Measurements from ENCODE around the gene VGLL1.

VGLL1 gene

GRCh38 chrX:136540226-136540625 is 8.2 kb downstream of the VGLL1 start:
- Histone ChIP-seq H3K9me3 (ENCODE audit: control insufficient read depth, insufficient read depth, low read depth, low read length) (no peaks in the 10 kb centered on the region), H3K4me3 (ENCODE audit: low read depth, low read length) (no peak overlapping the region), H3K4me1 (ENCODE audit: control insufficient read depth, insufficient read depth, low read length) (peaks cover 9% of the 10 kb centered on the region), H3K36me3 (ENCODE audit: control insufficient read depth in 2 of 2, insufficient read depth in 1 of 2, low read length in 2 of 2) (no peaks in the 10 kb centered on the region), H3K27ac (ENCODE audit: extremely low read depth, low read depth, low read length) (no peak overlapping the region)
- POLR2A ChIA-PET = no interaction called here
- CTCF ChIA-PET = no interaction called here
- TF ChIP-seq, protein P1, sequence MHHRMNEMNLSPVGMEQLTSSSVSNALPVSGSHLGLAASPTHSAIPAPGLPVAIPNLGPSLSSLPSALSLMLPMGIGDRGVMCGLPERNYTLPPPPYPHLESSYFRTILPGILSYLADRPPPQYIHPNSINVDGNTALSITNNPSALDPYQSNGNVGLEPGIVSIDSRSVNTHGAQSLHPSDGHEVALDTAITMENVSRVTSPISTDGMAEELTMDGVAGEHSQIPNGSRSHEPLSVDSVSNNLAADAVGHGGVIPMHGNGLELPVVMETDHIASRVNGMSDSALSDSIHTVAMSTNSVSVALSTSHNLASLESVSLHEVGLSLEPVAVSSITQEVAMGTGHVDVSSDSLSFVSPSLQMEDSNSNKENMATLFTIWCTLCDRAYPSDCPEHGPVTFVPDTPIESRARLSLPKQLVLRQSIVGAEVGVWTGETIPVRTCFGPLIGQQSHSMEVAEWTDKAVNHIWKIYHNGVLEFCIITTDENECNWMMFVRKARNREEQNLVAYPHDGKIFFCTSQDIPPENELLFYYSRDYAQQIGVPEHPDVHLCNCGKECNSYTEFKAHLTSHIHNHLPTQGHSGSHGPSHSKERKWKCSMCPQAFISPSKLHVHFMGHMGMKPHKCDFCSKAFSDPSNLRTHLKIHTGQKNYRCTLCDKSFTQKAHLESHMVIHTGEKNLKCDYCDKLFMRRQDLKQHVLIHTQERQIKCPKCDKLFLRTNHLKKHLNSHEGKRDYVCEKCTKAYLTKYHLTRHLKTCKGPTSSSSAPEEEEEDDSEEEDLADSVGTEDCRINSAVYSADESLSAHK (tag by site-specific recombination; IDR thresholded peaks at IDR 0.05) = no peak
- TF ChIP-seq BCL11B (tag by site-specific recombination; IDR thresholded peaks at IDR 0.05; ENCODE audit: low read depth) (no peak), MYNN (tag by site-specific recombination; IDR thresholded peaks at IDR 0.05; ENCODE audit: borderline replicate concordance) (no peak), ZNF404 (tag by site-specific recombination; IDR thresholded peaks at IDR 0.05) (no peak), ZNF133 (tag by site-specific recombination; IDR thresholded peaks at IDR 0.05) (no peak), ZNF266 (tag by site-specific recombination; IDR thresholded peaks at IDR 0.05; ENCODE audit: low read depth) (no peak), ZNF529 (tag by site-specific recombination; IDR thresholded peaks at IDR 0.05; ENCODE audit: insufficient replicate concordance) (no peak), ZNF513 (tag by site-specific recombination; IDR thresholded peaks at IDR 0.05) (no peak), ZNF830 (tag by site-specific recombination; IDR thresholded peaks at IDR 0.05; ENCODE audit: low read depth) (no peak), ZNF426 (tag by site-specific recombination; IDR thresholded peaks at IDR 0.05) (no peak), KLF16 (tag by site-specific recombination; IDR thresholded peaks at IDR 0.05) (no peak), ZSCAN23 (tag by site-specific recombination; IDR thresholded peaks at IDR 0.05) (no peak), ZNF341 (tag by site-specific recombination; IDR thresholded peaks at IDR 0.05; ENCODE audit: low read depth) (no peak), ZNF571 (tag by site-specific recombination; IDR thresholded peaks at IDR 0.05) (no peak), ZNF394 (tag by site-specific recombination; IDR thresholded peaks at IDR 0.05; ENCODE audit: borderline replicate concordance) (no peak)
- TF ChIP-seq, protein P2, sequence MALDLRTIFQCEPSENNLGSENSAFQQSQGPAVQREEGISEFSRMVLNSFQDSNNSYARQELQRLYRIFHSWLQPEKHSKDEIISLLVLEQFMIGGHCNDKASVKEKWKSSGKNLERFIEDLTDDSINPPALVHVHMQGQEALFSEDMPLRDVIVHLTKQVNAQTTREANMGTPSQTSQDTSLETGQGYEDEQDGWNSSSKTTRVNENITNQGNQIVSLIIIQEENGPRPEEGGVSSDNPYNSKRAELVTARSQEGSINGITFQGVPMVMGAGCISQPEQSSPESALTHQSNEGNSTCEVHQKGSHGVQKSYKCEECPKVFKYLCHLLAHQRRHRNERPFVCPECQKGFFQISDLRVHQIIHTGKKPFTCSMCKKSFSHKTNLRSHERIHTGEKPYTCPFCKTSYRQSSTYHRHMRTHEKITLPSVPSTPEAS (tag by site-specific recombination; IDR thresholded peaks at IDR 0.05) = no peak

DNA sequence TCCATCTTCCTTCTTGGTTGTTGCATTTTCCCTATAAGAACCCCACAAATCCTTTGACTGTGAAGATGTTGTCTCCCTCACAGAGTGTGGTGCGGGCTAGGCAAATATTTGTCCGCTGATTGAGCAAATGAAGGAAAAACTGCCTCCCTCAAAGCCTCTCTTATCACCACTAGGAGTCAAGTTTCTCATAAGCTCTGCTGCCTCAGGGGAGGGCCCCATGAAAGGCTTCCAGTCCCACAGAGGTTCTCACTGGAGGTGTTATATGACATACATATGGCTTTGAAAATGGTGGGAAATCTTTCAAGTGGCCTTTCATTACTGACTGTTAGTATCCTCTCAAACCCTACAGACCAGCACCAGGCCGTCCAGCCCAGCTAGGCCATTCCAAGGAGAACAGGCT is 9.3 kb downstream of the VGLL1 start:
- H3K4me3 ChIP-seq (ENCODE audit: low read depth, low read length) = no peak overlapping the region
- H3K4me1 ChIP-seq (ENCODE audit: control insufficient read depth, insufficient read depth, low read length) = peaks cover 9% of the 10 kb centered on the region
- no peaks in the 10 kb centered on the region for H3K36me3 ChIP-seq (ENCODE audit: control insufficient read depth in 2 of 2, insufficient read depth in 1 of 2, low read length in 2 of 2)
- POLR2A ChIA-PET = no interaction called here
- CTCF ChIA-PET = interaction anchor here (0.7 kb wide), 1 partner anchor 144 kb away, joined by 4 read pairs; no protein-coding TSS in a partner anchor
- no peaks in the 10 kb centered on the region for H3K9me3 ChIP-seq (ENCODE audit: control insufficient read depth, insufficient read depth, low read depth, low read length)
- no peak overlapping the region; the same call in 1 of the 2 replicates for H3K27ac ChIP-seq (ENCODE audit: extremely low read depth, low read depth, low read length)
- TF ChIP-seq PRDM10 (tag by site-specific recombination; IDR thresholded peaks at IDR 0.05) = peak; percentile 61; the same call in 1 of the 2 replicates
- no peak for TF ChIP-seq ZNF133 (tag by site-specific recombination; IDR thresholded peaks at IDR 0.05)
- TF ChIP-seq, protein P3, sequence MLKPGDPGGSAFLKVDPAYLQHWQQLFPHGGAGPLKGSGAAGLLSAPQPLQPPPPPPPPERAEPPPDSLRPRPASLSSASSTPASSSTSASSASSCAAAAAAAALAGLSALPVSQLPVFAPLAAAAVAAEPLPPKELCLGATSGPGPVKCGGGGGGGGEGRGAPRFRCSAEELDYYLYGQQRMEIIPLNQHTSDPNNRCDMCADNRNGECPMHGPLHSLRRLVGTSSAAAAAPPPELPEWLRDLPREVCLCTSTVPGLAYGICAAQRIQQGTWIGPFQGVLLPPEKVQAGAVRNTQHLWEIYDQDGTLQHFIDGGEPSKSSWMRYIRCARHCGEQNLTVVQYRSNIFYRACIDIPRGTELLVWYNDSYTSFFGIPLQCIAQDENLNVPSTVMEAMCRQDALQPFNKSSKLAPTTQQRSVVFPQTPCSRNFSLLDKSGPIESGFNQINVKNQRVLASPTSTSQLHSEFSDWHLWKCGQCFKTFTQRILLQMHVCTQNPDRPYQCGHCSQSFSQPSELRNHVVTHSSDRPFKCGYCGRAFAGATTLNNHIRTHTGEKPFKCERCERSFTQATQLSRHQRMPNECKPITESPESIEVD (tag by site-specific recombination; IDR thresholded peaks at IDR 0.05) = peak; percentile 53; the same call in 1 of the 2 replicates
- TF ChIP-seq TRIM28 (IDR thresholded peaks at IDR 0.05; ENCODE audit: borderline replicate concordance, low read length) = peak; percentile 85
- TF ChIP-seq ZNF692 (tag by site-specific recombination; IDR thresholded peaks at IDR 0.05) = peak; percentile 17; the same call in 1 of the 2 replicates
- peak; percentile 88 for TF ChIP-seq GLIS1 (tag by site-specific recombination; IDR thresholded peaks at IDR 0.05)

Measured in HEK293 (cell line).